GM13977 (cell line): ENCODE results near the gene NPLOC4.

Source experiments
- DNase-seq: peaks from one replicate; pipeline ENCODE4 v3.0.0; 2012; ENCODE audit warnings: low spot score
- CTCF ChIP-seq: IDR thresholded peaks from 2 replicates; pipeline ENCODE4 v1.5.1; 2012; ENCODE audit warnings: mild to moderate bottlenecking, control low read depth; ENCODE audit not compliant: insufficient read depth; ENCODE audit errors: extremely low read depth, missing control alignments
- in situ Hi-C: fragments of 300-500 bp; cut with MboI; formaldehyde crosslinking; loops from one replicate; pipeline ENCODE4 v1.12.0; 2022; ENCODE audit warnings: low sequenced_read_pairs, low pct_unique_long_range_greater_than_20kb, mixed read lengths, inconsistent platforms; ENCODE audit not compliant: unreplicated experiment

NPLOC4 gene

DNA sequence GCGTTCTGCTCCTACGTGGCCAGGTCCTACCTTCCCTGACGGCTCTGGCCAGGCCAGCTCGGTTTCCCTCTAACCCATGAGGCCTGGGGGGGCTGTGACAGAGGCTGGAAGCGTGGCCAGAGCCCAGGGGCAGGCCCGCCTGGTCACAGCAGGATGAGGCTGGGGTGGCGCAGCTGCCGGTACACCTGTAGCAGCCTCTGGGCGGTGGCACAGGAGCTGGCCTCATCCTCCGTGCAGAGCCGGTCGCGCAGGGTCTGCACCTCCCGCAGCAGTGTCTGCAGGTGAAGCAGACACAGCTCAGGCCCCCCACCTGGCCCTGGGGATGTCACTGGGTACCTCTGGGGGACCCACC lies 96.3 kb downstream of the NPLOC4 start:
- no peak for DNase-seq
- TF ChIP-seq CTCF, result no peak
- in situ Hi-C loops, result no loop called here

GRCh38 chr17:81539961-81540675 lies 96.8 kb downstream of the NPLOC4 start:
- in situ Hi-C loops, result no loop called here
- TF ChIP-seq CTCF, result no peak

GRCh38 chr17:81539571-81539900 lies 97.4 kb downstream of the NPLOC4 start:
- DNase-seq, result no peak
- in situ Hi-C loops, result no loop called here

More at GRCh38 chr17:81539961-81540675, 96.8 kb downstream of the NPLOC4 start:
- DNase-seq, result no peak

DNA sequence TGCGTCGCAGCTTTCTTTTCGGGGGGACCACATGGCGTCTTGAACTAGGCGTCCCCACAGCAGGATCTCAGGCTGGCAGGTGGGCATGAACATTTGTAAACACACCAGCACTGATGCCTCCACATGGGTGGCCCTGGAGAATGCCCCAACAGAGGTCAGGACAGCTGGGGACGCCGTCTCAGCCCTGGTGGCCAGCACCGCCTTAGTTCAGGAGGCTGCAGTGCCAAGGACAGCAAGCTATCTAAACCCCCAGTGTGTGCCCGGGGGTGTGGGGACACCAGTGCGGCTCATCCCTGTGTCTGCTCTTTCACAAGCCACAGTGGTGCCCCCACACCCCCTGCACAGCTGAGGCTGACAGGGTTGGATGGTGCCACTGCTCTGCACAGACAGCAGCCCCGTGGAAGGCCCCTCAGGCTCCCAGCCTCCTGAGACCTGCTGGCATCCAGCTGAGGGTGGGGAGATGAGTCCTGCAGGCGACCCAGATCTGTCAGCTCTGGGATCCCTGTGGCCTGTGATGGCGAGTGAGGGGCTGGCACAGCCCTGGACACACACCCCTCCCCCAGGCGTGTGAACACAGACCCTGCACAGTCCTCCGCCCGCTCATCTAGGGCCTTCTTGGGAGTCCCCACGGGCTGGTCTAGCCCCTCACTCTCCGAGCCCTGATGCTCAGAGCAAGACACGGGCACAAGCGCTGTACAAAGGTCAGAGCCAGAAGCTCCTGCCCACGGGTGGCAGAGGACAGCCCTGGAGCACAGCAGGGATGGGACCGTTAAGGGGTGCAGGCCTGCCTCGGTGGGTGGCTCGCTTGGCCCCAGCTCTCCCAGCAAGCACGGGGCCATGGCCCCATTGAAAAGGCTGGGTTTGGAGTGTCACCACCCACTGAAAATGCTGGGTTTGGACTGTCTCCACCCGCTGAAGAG lies 98.0 kb downstream of the NPLOC4 start:
- no peak for TF ChIP-seq CTCF
- DNase-seq, result no peak
- in situ Hi-C loops, result no loop called here

More at GRCh38 chr17:81539571-81539900, 97.4 kb downstream of the NPLOC4 start:
- TF ChIP-seq CTCF, result no peak

DNA sequence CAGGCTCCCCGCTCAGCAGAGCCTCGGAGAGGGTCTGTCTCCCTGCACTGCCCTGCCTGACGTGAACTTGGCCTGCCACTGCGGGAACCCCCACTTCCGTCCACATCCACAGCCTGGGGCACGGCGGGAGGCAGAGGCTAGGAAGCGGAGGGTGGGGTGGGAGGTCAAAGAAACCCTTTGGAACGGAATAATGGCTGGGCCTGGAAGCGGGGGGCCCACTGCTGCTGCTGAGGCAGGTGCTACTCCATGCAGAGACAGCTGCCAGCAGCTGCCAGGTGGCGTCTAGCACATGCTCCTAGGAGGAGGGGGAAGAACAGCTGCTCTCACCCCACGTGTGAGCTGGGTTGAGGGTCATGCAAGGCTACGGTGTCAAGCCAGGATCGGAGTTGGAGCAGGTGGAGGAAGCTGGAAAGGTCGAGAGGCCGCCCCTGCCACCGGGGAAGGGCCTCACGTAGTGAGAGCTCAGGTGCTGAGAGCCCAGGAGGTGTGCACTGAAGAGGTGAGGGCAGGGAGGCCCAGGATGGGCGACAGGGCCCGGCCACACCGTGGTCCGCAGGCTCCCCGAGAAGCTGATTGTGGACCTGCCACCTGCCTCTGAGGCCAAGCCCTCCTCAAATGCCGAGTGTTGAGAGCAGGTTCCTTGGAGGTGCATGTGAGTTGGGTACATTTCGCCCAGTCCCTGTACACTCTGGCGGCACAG lies 98.9 kb downstream of the NPLOC4 start:
- in situ Hi-C loops, result no loop called here
- DNase-seq, result no peak
- TF ChIP-seq CTCF, result no peak

GRCh38 chr17:81537343-81537855 lies 99.5 kb downstream of the NPLOC4 start:
- TF ChIP-seq CTCF, result peak; percentile 72
- peak; percentile 77 for DNase-seq

More at GRCh38 chr17:81537343-81537855, 99.5 kb downstream of the NPLOC4 start:
- in situ Hi-C loops, result no loop called here
